PC-9 (cell line): ENCODE results near the gene ARHGEF28.

ENCODE experiments used
- EZH2 ChIP-seq: fragments of 200-600 bp; sonication (generic); IDR thresholded peaks from 2 replicates; pipeline ENCODE4 v1.8.0; 2017; ENCODE audit warnings: antibody characterized with exemption, low read depth
- TF ChIP-seq, protein P1 (sequence below): fragments of 200-600 bp; sonication (generic); conservative IDR thresholded peaks from 2 replicates; pipeline ENCODE4 v1.6.1; 2017; ENCODE audit warnings: mixed run types, antibody characterized with exemption, mild to moderate bottlenecking, moderate library complexity

DNA sequence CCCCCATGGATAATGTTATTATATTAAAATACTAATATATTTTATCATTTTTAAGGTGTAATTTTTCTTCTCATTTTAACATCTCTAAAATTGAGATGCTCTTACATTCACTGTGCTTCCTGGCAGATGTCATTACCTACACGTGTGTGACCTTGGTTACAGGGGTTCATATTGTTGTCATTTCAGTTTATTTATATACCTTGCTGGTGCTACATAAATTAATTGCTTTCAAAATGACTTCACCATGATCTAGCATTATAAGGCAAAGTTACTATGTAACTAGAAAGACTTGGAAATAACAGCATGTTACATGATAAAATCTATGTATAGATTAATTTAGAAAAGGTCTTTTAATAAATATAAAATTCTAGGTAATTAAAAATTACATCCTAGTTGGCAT is 60.9 kb downstream of the ARHGEF28 start:
- TF ChIP-seq, protein P1, sequence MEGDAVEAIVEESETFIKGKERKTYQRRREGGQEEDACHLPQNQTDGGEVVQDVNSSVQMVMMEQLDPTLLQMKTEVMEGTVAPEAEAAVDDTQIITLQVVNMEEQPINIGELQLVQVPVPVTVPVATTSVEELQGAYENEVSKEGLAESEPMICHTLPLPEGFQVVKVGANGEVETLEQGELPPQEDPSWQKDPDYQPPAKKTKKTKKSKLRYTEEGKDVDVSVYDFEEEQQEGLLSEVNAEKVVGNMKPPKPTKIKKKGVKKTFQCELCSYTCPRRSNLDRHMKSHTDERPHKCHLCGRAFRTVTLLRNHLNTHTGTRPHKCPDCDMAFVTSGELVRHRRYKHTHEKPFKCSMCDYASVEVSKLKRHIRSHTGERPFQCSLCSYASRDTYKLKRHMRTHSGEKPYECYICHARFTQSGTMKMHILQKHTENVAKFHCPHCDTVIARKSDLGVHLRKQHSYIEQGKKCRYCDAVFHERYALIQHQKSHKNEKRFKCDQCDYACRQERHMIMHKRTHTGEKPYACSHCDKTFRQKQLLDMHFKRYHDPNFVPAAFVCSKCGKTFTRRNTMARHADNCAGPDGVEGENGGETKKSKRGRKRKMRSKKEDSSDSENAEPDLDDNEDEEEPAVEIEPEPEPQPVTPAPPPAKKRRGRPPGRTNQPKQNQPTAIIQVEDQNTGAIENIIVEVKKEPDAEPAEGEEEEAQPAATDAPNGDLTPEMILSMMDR, result no peak
- no peak for TF ChIP-seq EZH2
